Peyer's patch (tissue), 4 donors: ENCODE results near the gene SCFD1.

Experiments used
- CTCF ChIP-seq, 6 experiments: fragments of 450-650 bp in 4 of 6; fragments of 200-600 bp in 2 of 6; sonication (generic) in 1 of 6; IDR thresholded peaks; one replicate each; pipeline ENCODE4 v1.5.1; 2017 to 2019; ENCODE audit warnings: antibody characterized with exemption in 6 of 6, mild to moderate bottlenecking in 3 of 6, moderate library complexity in 1 of 6
- POLR2A ChIP-seq, 2 donors: fragments of 450-650 bp; IDR thresholded peaks; one replicate each; pipeline ENCODE4 v1.5.1; 2017; ENCODE audit warnings: antibody characterized with exemption in 2 of 2, mild to moderate bottlenecking in 2 of 2, moderate library complexity in 2 of 2

- TF ChIP-seq CTCF (IDR thresholded peaks at IDR 0.05) (peak in 3 of 6 experiments; percentile 28 to 53 (median 40)), POLR2A (IDR thresholded peaks at IDR 0.05) (no peak)
Measured at GRCh38 chr14:30610787-30611343, 11.3 kb upstream of the SCFD1 start.
